Kidney capillary endothelial cell (primary cell): ENCODE measurements around the gene CAMTA1.
"Not testable (repeated sequence)": the region's sequence is repeated elsewhere in the genome, so short reads cannot be mapped to it uniquely, and the experiment has no call there.

Experiments
- DNase-seq: peaks from one replicate; pipeline ENCODE4 v3.0.0-alpha.2; 2018; ENCODE audit warnings: low spot score

The CAMTA1 gene

DNA sequence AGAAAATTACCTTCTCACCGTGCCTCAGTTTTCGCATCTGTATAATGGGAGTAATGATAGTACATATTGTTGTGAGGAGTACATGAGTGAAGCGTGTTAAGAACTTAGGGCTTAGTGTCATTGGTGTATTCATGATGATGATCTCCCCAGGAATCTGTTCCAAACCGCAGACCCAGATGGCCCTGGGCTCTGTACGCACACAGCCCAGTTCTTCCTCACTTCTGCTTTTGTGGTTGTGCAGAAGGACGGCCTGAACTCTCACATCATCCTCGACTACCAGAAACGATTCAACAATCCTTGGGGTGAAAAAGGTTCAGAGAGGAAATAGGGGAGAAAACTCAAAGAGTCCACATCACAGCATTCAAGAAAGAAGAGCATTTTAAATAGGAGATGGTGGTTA, 323.0 kb downstream of the CAMTA1 start:
- no peak for DNase-seq

DNA sequence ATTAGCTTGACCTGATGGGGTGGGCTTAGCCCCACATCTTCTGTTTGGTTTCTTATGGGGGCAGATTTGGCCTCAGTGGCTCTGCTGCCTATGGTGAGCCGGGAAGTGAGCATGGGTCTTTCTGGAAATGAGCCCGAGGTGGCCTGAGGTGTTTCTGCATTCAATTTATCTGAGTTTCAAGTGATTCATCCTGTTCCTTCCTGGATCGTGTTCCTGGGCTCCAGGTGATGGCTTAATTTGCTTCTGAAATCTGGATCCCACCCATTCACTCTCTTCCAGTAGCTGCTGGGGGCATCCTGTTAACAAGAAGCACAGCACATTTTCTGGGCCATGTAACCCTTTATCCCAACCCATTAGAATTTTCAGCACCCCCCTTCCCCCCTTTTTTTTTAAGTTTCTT, 324.6 kb downstream of the CAMTA1 start:
- no peak for DNase-seq

DNA sequence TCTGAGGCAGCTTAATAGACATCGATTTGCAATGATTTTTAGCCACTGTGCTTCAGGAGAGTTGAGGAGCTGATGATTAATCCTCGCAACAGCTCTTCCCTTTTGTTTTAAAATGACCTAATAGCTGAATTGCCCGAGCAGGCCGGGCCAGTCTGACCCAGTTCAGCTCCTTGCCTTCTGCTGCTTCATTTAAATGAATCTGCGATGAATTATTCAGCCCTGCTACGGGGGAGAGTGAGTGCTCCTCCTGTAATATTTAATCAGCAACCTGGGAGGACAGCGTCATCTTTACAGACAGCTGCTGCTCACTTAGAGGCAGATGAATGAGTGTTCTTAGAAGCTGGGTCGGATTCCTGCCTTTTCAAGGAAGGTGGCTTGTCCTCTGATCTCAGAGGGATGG, 325.1 kb downstream of the CAMTA1 start:
- DNase-seq, result no peak

DNA sequence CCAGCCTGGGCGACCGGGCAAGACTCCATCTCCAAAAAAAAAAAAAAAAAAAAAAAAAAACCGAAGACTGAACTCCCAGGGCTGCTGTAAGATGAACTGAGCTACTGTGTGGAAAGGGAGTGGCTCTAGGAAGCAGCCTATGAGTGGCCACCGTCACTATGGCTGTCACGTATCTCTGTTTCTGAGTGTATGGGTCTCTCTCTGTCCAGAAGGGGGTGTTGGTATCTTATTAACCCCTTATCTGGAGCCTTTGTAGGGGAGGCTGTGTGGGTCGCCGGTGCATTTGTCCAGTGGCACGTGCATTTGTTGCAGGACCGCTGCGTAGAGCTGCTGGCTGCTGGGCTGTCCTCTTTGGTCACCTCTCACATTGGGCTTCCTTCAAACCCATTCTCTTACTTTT, 326.6 kb downstream of the CAMTA1 start:
- DNase-seq, result no peak

DNA sequence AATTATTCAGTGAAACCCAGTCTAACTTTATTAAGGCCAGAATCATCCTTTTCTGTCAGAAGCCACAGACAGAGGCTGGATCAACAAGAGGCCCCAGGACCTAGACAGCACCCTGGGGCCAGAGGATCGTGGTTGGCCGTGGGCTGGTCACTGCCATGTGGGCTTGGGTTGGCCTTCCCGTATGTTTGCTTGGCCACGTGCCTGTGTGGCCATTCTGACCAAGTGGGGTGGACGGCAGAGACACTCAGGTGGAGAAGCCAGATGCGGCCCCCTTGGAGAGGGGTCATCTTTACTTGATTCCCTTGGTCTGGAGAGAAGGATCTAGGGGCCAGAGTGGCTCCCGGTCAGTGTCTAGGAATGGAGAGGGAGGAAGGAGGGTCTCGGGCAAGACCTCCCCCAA, 327.9 kb downstream of the CAMTA1 start:
- DNase-seq, result no peak

DNA sequence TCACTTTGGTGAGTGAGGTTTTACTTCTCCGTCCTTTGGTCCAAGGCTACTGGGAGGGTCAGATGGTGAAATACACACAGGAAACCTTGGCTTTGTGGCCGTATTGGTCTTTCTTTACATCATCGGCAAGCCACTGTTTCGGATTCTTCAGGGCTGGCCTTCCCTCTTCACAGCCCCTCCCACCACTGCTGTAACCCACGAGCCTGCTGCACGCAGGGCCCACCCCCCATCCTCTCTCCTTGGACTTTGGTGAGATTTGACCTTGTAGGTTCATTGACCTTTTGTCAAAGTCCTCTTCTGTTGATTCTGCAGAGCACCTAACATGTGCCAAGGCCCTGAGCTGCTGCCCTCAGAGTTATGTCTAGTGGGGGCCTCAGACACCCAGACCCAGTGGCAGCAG, 328.6 kb downstream of the CAMTA1 start:
- no peak for DNase-seq

DNA sequence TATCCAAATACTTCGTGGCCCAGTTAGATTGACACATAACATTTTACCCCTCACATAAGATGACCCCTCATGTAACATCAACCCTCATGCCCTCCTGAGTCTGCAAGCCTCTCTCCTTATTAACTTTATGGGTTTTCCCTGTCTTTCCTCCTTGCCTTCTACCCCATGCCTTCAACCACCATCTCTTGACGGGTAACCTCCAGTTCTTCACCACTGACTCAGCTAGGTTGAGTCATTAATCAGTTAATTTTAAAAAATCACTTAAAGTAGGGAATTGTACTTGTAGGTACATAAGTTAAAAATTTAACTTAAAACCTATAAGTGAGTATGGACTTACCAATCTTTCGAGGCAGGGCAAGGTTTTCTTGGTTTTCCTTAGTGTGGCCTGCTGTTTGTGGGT, 330.7 kb downstream of the CAMTA1 start:
- DNase-seq, result no peak

DNA sequence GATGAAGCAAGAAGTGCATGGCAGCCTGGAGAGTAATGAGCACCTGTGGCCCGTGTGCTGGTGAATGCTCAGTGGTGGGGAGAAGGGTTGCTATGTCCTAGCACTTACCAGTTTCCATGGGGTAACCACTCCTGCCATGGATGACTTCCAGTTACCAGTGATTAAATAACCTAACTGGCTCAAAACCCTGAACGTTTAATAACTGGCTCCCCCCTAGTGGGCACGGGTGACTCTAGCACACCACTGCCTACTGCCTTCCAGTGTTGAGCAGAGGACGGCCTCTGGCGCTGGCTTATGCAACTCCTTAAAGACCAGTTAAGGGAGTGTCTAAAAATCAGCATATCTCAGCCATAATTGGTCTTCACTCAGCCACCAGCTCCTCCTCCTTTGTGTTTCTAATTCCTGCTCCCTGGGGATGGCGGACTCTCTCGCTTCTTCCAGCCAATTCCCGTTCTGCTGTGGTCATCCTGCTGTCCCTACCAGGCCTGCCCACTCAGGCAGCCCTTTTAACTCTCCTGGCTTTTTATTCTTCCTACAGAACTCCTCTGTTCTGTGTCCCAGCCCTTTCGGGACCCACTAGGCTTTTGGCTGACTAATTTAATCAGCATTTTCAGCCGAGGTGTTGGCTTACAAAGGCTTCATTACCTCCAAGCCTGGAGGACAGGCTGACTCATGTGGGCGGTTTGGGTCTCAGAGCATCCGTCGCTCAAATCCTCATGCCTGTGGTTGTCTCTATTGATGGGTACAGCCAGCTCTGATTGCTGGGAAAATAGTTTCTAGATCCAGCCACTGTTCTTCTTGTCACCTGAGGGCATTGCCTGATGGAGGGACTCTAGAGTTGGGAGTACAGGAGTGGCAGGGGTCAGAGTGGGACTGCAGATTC, 332.4 kb downstream of the CAMTA1 start:
- DNase-seq, result no peak

DNA sequence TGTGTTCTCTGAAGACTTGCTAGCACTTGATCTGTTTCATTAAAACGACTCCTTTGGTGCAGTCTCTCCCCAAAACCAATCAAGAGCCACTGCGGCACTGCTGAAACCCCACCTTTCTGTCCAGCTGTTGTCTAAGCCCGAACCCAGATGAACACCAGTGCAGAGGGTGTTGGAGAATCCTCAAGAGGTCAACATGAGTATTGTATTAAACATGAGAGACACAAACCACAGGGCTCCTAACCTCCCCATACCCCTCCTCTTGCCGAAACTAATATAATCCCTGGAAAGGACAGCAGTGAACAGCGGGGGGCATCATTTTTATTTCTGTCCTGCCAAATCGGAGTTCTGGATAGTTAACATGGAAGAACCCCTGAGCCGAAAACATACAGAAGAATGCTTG, 333.9 kb downstream of the CAMTA1 start:
- DNase-seq, result no peak

DNA sequence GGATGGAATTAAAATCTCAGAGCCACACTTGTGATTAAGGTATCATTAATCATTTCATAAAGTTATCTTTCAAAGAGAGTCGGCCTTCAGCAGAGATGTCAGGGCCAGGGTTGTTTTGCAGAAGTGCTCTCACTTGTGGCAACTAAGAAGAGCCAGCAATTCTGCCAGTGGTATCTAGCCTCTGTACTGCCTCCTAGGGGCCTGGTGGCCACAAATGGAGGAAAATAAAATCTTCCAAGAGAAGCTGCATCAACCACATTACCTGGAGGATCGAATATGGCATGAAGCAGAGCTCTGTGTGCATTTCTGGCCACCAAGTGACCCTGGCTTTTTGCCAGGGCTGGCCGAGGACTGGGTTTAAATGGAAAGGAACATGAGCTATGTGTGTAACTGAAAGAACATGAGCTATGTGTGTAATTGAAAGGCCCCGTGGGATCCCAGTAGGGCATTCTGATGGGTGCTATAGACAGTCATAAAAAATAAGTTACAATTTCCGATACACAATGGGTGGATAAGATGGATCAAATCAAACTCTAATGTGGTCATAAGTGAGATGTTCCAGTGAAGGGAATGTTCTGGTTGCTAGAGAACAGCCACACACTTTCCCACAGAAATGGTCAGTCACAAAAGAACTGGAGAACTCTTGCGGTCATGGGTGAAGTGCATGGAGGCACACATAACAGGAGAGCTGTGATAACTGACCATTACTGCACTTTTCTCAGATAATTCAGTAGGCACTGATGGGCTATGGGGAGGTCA, 335.8 kb downstream of the CAMTA1 start:
- no peak for DNase-seq

DNA sequence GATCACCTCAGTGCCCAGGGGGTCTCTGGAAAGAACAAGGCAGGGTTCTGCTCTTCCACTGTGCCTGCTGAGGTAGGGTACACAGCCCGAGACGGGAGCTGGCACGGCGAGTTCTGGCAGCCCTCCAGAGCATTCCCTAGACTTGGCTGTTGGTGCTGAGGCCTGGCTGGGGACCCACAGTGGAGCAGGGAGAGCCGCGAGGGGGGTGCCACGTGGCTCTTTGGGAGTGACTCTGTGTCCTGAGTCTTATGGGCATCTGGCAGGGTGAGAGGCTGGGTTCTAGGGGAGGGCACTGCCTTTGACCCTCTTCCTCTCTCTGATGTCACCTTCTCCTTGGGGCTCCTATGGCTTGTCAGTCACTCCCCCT, 336.4 kb downstream of the CAMTA1 start:
- DNase-seq, result no peak

DNA sequence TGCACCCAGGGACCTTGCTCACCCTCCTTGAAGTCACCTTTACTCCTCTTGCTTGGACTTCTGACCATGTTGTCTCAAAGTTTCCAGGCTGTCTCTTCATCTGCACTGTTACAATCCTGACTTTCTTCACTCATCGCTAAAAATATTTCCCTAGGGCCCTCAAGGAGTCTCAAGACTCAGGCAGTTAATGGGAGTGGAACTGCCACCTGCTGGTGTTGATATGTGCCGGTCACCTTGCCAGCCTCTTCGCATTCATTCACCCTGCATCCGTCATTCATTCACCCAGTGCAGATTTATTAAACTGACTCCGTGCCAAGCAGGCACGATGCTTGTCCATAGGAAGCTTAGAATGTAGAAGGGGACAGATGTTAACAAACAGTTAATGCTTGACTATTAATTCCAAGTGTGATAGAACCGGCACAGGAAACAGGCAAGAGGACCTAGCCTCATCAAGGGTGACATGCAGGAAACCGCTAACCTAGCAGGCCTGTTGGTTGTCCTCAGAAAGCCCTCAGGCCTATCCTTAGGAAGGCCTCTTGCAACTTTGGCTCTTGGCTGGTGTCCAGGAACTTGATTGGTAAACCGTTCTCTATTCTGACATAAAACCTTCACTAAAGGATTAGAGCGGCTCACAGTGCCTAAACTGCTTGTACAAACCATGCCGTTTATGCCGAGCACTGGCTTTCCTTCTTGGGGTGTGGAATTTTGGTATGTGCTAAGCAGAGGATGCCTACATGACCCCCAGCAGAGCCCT, 342.2 kb downstream of the CAMTA1 start:
- DNase-seq, result no peak

DNA sequence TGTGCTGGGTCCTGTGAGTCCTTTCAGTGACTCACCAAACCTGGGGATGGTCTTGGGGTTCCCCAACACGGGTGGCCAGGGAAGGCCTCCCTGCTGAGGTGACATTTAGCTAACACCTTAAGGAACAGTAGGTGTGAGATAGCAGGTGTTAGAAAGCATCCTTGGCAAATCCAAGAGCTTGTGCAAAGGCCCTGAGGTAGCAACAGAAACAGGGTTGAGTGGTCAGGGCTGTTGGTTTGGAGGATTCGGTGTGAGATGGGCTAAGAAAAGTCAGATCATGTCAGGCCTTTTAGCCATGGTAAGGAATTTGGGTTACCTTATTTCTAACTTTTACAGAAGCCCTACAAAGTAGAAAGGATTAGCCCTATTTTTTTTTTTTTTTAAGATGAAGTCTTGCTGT, 343.0 kb downstream of the CAMTA1 start:
- no peak for DNase-seq

DNA sequence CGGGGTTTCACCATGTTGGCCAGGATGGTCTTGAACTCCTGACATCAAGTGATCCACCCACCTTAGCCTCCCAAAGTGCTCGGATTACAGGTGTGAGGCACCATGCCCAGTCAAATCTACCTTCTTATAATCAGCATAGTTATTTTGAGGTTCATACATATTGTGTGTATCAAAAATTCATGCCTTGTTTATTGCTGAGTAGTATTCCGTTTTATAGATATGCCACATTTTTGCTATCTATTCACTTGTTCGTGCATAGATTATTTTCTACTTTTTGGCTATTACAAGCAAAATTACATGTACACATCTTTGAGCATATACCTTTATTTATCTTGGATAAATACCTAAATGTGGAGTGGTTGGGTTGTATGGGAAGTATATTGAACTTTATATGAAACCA, 344.9 kb downstream of the CAMTA1 start:
- DNase-seq, result no peak

DNA sequence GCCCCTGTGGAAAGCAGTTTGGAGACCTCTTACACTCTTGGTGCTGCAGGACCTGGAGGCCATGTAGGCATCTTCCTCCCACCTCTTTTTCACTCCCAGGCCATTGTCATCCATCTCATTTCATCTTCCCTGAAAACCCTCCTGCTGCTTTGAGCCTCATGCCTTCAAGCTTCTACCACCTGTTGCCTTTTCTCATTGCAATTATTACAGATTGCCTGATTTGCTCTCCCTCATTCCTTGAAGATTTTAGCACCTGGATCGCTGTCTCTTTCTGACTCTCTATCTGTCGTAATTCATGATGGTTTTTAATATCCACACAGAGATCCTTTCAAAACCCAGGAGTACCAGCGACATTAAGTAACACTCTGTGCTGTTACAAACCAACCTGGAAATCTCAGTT, 350.2 kb downstream of the CAMTA1 start:
- DNase-seq, result no peak

DNA sequence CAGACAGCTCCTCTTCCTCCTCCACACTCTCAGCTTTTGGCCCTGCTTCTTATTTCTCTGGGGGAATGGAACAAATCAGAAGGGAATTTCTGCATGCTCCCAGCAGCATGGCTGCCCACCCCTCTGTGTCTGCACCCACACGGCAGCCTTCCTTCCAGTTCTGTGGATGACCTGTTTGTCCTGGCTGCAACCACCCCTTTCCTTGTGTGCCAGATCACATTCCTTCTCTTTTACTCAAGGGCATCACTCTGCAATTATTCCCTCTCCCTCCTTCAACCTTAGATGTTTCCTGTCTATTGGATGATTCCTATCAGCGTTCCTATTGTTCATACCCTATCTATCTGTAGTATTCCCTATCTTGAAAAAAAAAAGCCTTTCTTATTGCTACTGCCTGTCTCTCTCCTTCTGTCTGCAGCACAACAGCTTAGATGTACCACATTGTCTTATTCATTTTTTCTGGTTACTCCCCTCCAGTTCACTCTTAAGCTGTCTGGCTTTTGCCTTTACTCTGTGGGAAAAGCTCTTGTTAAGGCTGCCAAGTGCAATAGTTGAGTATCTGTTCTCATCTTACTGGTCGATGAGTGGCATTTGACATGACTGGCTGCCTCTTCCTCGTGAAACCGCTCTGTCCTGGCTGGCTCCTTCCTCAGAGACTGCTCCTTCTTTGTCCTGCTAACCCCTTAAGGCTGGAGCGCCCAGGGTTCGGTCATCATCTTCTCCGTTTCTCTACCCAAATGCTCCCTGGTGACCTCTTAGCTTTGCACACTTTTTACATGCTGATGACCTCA, 351.1 kb downstream of the CAMTA1 start:
- DNase-seq, result no peak

DNA sequence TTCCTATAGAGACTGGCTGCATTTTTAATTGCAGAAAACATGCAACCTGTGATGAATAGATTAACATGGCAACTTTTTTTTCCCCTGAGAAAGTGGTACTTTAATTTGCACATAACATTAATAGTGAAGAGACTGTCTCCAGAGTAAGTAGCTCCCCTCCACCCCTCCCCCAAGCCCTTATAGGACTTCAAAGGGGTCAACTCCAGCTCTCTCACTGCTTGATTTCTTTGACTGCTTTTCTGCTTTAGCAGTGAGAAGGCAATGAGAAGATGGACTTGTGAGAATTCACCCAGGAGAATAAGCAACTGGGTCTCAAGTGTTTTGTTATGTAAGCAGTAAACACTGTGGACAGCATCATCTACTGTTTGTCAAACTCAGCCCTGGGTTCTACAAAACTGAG, 355.0 kb downstream of the CAMTA1 start:
- DNase-seq, result no peak

DNA sequence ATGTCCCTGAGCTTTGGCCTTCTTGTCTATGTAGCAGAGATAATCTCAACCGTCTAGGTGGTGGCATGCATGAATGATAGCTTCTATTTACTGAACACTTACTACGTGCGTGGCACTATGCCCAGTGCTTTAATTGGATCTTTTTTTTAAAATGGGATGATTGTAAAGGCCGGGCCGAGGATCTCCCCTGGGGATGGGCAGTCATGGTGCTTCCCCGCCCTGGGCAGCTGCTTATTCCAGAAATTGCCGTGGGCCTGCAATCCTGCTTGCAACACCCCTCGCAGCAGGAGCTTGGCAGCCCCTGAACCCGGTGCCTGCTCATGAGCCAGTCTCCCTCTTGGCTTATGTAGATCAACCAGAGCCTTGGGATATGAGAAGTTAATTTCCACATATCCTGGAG, 360.7 kb downstream of the CAMTA1 start:
- DNase-seq, result no peak

DNA sequence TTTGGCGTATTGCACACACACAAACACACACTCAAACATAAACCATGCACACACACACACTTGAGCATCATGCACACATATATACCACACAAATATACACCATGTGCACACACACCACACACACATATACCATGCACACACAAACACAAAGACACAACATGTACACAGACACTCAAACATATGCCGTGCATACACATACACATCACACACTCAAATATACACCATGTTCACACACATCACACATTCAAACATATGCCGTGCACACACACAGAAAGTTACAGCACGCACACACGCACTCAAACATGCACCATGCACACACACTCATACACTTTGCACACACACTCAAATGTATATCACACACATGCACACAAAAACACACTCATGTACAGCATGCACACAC, 361.5 kb downstream of the CAMTA1 start:
- no peak for DNase-seq

DNA sequence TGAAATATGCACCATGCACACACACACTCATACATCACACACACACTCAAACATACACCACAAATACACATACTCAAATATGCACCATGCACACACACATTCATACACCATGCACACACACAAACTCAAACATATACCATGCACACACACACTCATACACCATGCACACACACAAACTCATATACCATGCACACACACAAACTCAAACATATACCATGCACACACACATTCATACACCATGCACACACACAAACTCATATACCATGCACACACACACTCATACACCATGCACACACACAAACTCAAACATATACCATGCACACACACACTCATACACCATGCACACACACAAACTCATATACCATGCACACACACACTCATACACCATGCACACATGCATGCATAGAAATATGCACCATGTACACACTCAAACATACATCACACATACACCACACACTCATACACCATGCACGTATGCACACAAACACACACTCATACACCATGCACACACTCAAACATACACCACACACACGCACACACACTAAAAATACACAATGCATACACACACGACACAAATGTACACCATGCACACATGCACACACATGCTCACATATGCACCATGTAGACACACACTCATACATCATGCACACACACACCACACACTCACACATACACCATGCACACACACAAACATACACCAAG, 362.5 kb downstream of the CAMTA1 start:
- not testable (repeated sequence) for DNase-seq

DNA sequence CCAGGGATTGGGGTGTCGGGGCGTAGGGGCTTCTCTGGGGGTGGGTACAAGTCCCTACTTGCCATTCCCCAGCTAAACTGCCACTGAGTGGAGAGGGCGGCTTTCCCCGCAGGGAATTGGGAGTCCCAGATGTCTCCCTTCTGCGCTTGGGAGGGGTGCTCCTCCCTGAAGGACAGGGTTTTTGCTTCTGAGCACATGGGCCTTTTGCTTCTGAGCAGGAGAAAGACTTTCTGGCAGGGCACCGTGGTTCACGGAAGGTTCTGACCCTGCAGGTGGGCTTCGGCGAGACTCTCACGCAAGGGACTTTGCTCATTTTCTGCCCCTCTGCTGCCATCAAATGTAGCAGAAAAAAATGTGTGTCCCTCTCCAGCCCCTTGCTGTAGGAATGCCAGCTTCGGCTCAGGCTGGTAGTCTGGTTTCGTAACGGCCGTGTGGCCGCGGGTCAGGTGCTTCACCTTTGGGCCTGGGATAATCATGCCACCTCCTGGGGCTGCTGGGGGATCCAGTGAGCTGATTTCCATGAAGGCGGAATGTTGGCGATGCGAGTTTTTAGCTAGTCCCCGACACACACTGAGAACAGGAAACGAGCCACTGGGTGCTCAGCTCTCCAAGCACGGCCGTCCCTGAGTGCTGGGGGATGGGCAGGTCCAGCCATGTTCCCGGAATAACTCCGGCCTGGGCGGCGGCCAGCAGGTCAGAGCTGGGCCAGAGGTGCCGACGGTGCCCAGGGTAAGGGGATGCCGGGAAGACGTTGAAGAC, 364.0 kb downstream of the CAMTA1 start:
- no peak for DNase-seq
